Measurements from ENCODE around the gene TMPRSS13.

TMPRSS13 gene

DNA sequence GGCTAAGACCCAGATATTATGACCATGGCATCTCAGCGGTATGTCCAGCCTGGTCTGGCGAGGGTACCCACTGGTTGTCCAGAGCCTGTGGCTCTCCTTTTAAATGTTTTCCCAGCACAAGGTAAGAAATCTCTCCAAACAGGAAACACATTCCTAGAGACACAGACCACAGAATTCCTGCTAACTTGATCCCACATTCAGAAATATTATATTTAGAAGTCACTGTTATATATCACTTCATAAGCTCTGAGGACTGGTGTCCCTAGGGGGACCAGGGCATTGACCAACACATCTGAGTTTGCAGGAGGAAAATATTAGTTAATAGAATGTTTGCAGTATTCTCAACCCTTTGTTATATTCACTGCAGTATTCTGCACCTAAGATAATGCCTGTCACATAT is 23.1 kb downstream of the TMPRSS13 start:
- no peak for ATAC-seq
- TF ChIP-seq SNAI2 (CRISPR knock-in tag; IDR thresholded peaks at IDR 0.05), result no peak
- no peak for TF ChIP-seq ZFP3 (CRISPR knock-in tag; IDR thresholded peaks at IDR 0.05)
- TF ChIP-seq TOX (CRISPR knock-in tag; IDR thresholded peaks at IDR 0.05; ENCODE audit: borderline replicate concordance), result no peak
- TF ChIP-seq ZC3H10 (CRISPR knock-in tag; IDR thresholded peaks at IDR 0.05), result no peak
- no peak for TF ChIP-seq BACH2 (CRISPR knock-in tag; IDR thresholded peaks at IDR 0.05; ENCODE audit: borderline replicate concordance)
- TF ChIP-seq, protein P1, sequence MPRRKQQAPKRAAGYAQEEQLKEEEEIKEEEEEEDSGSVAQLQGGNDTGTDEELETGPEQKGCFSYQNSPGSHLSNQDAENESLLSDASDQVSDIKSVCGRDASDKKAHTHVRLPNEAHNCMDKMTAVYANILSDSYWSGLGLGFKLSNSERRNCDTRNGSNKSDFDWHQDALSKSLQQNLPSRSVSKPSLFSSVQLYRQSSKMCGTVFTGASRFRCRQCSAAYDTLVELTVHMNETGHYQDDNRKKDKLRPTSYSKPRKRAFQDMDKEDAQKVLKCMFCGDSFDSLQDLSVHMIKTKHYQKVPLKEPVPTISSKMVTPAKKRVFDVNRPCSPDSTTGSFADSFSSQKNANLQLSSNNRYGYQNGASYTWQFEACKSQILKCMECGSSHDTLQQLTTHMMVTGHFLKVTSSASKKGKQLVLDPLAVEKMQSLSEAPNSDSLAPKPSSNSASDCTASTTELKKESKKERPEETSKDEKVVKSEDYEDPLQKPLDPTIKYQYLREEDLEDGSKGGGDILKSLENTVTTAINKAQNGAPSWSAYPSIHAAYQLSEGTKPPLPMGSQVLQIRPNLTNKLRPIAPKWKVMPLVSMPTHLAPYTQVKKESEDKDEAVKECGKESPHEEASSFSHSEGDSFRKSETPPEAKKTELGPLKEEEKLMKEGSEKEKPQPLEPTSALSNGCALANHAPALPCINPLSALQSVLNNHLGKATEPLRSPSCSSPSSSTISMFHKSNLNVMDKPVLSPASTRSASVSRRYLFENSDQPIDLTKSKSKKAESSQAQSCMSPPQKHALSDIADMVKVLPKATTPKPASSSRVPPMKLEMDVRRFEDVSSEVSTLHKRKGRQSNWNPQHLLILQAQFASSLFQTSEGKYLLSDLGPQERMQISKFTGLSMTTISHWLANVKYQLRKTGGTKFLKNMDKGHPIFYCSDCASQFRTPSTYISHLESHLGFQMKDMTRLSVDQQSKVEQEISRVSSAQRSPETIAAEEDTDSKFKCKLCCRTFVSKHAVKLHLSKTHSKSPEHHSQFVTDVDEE (CRISPR knock-in tag; IDR thresholded peaks at IDR 0.05), result no peak
- no peak for TF ChIP-seq ISL1 (CRISPR knock-in tag; IDR thresholded peaks at IDR 0.05)
- no peak for TF ChIP-seq RARB (CRISPR knock-in tag; IDR thresholded peaks at IDR 0.05)
- no peak for TF ChIP-seq ZFP30 (CRISPR knock-in tag; IDR thresholded peaks at IDR 0.05)
- TF ChIP-seq PPARA (CRISPR knock-in tag; IDR thresholded peaks at IDR 0.05; ENCODE audit: borderline replicate concordance), result no peak
- TF ChIP-seq ZNF8 (CRISPR knock-in tag; IDR thresholded peaks at IDR 0.05), result no peak
- TF ChIP-seq, protein P2, sequence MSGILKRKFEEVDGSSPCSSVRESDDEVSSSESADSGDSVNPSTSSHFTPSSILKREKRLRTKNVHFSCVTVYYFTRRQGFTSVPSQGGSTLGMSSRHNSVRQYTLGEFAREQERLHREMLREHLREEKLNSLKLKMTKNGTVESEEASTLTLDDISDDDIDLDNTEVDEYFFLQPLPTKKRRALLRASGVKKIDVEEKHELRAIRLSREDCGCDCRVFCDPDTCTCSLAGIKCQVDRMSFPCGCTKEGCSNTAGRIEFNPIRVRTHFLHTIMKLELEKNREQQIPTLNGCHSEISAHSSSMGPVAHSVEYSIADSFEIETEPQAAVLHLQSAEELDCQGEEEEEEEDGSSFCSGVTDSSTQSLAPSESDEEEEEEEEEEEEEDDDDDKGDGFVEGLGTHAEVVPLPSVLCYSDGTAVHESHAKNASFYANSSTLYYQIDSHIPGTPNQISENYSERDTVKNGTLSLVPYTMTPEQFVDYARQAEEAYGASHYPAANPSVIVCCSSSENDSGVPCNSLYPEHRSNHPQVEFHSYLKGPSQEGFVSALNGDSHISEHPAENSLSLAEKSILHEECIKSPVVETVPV (CRISPR knock-in tag; IDR thresholded peaks at IDR 0.05), result no peak
- no peak for TF ChIP-seq ZNF565 (CRISPR knock-in tag; conservative IDR thresholded peaks at IDR 0.05; ENCODE audit: low read depth)
- no peak for TF ChIP-seq ESRRG (CRISPR knock-in tag; IDR thresholded peaks at IDR 0.05)
- no peak for TF ChIP-seq TCF4 (CRISPR knock-in tag; IDR thresholded peaks at IDR 0.05; ENCODE audit: borderline replicate concordance)
- TF ChIP-seq OSR1 (CRISPR knock-in tag; IDR thresholded peaks at IDR 0.05), result no peak
- TF ChIP-seq, protein P3, sequence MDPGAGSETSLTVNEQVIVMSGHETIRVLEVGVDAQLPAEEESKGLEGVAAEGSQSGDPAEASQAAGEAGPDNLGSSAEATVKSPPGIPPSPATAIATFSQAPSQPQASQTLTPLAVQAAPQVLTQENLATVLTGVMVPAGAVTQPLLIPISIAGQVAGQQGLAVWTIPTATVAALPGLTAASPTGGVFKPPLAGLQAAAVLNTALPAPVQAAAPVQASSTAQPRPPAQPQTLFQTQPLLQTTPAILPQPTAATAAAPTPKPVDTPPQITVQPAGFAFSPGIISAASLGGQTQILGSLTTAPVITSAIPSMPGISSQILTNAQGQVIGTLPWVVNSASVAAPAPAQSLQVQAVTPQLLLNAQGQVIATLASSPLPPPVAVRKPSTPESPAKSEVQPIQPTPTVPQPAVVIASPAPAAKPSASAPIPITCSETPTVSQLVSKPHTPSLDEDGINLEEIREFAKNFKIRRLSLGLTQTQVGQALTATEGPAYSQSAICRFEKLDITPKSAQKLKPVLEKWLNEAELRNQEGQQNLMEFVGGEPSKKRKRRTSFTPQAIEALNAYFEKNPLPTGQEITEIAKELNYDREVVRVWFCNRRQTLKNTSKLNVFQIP (CRISPR knock-in tag; IDR thresholded peaks at IDR 0.05; ENCODE audit: borderline replicate concordance, low read depth), result no peak

DNA sequence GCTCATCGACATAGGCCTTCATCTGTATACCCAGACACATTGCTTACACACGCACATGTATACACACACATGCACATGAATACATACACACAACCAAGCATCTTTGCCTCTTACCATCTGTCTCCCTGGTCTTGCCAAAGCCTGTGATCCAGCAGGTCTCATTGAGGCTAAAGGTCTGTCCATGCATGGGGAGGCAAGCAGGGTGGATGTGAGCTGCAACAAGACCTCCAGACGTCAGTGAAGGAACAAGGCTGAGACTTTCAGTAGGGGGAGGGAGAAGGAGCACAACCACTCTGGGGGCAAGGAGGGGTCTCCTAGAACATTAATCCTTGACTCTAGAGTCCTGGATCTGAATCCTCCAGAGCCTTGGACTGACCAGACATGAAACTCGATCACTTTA is 23.7 kb downstream of the TMPRSS13 start:
- no peak for ATAC-seq
- TF ChIP-seq GLIS3 (CRISPR knock-in tag; IDR thresholded peaks at IDR 0.05) (no peak), ISL1 (CRISPR knock-in tag; IDR thresholded peaks at IDR 0.05) (no peak), ZFP30 (CRISPR knock-in tag; IDR thresholded peaks at IDR 0.05) (no peak), ZNF8 (CRISPR knock-in tag; IDR thresholded peaks at IDR 0.05) (no peak), ESRRG (CRISPR knock-in tag; IDR thresholded peaks at IDR 0.05) (no peak), ZFP3 (CRISPR knock-in tag; IDR thresholded peaks at IDR 0.05) (no peak), RARB (CRISPR knock-in tag; IDR thresholded peaks at IDR 0.05) (no peak), SNAI2 (CRISPR knock-in tag; IDR thresholded peaks at IDR 0.05) (no peak), CSDC2 (CRISPR knock-in tag; IDR thresholded peaks at IDR 0.05) (no peak), ZC3H10 (CRISPR knock-in tag; IDR thresholded peaks at IDR 0.05) (no peak), TCF4 (CRISPR knock-in tag; IDR thresholded peaks at IDR 0.05; ENCODE audit: borderline replicate concordance) (no peak), ZNF70 (CRISPR knock-in tag; IDR thresholded peaks at IDR 0.05) (no peak)
- TF ChIP-seq, protein P2 (CRISPR knock-in tag; IDR thresholded peaks at IDR 0.05), result no peak
- TF ChIP-seq, protein P4, sequence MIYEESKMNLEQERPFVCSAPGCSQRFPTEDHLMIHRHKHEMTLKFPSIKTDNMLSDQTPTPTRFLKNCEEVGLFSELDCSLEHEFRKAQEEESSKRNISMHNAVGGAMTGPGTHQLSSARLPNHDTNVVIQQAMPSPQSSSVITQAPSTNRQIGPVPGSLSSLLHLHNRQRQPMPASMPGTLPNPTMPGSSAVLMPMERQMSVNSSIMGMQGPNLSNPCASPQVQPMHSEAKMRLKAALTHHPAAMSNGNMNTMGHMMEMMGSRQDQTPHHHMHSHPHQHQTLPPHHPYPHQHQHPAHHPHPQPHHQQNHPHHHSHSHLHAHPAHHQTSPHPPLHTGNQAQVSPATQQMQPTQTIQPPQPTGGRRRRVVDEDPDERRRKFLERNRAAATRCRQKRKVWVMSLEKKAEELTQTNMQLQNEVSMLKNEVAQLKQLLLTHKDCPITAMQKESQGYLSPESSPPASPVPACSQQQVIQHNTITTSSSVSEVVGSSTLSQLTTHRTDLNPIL (CRISPR knock-in tag; IDR thresholded peaks at IDR 0.05; ENCODE audit: low read depth), result no peak
- TF ChIP-seq, protein P5, sequence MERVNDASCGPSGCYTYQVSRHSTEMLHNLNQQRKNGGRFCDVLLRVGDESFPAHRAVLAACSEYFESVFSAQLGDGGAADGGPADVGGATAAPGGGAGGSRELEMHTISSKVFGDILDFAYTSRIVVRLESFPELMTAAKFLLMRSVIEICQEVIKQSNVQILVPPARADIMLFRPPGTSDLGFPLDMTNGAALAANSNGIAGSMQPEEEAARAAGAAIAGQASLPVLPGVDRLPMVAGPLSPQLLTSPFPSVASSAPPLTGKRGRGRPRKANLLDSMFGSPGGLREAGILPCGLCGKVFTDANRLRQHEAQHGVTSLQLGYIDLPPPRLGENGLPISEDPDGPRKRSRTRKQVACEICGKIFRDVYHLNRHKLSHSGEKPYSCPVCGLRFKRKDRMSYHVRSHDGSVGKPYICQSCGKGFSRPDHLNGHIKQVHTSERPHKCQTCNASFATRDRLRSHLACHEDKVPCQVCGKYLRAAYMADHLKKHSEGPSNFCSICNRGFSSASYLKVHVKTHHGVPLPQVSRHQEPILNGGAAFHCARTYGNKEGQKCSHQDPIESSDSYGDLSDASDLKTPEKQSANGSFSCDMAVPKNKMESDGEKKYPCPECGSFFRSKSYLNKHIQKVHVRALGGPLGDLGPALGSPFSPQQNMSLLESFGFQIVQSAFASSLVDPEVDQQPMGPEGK (CRISPR knock-in tag; IDR thresholded peaks at IDR 0.05; ENCODE audit: borderline replicate concordance), result no peak

Measured in SK-N-SH treated with all-trans-retinoic acid at 6 μM for 48 hours (cell line).